ENCODE measurements around the gene RHOT2. TPM values are rescaled to one million over a fixed set of nuclear protein-coding genes. Genes with fewer than 3 reads are reported as not detected.

RHOT2 gene
- total RNA-seq, 4 donors from 2014 or later: 50.2 to 64.0 (median 55.0) TPM

DNA sequence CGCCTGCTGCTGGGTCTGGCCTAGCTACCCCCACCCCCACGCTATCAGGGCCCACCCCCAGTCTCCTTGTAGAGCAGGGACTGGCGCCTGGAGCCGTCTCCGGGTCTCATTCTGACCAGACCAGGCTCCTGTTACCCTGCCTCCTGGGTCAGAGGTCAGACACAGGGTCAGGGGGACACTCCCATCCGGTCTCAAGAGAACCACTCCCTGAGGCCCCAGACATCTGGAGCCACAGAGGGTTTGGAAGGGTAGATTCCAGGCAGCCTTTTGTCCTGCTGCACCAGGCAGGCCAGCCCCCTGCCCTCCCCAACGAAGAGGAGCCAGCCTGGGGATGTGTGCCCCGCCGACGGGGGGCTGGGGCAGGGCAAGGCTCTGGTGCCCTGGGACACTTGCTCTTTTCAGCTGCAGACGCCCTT lies 38.1 kb upstream of the RHOT2 start:
- WGBS, 2 donors (ENCODE audit: low coverage in 1 of 2): 47% methylated on average over 3 of the region's 11 CpGs; no CpG with 5 or more reads in 1 of the 2 donors
- TF ChIP-seq EP300 (IDR thresholded peaks at IDR 0.05): no peak
- no peak for TF ChIP-seq POLR2A (IDR thresholded peaks at IDR 0.05)
- TF ChIP-seq CTCF (IDR thresholded peaks at IDR 0.05): no peak
- TF ChIP-seq POLR2AphosphoS5 (IDR thresholded peaks at IDR 0.05): no peak
- Histone ChIP-seq H3K27ac (no peak overlapping the region), H3K36me3 (peaks cover 0 to 66% of the 10 kb centered on the region in 2 donors), H3K4me1 (peaks cover 0 to 31% (median 18%) of the 10 kb centered on the region in 3 donors), H3K27me3 (peaks cover 19% of the 10 kb centered on the region), H3K9me3 (no peaks in the 10 kb centered on the region), H3K4me3 (no peak overlapping the region)
- no peak for ATAC-seq

DNA sequence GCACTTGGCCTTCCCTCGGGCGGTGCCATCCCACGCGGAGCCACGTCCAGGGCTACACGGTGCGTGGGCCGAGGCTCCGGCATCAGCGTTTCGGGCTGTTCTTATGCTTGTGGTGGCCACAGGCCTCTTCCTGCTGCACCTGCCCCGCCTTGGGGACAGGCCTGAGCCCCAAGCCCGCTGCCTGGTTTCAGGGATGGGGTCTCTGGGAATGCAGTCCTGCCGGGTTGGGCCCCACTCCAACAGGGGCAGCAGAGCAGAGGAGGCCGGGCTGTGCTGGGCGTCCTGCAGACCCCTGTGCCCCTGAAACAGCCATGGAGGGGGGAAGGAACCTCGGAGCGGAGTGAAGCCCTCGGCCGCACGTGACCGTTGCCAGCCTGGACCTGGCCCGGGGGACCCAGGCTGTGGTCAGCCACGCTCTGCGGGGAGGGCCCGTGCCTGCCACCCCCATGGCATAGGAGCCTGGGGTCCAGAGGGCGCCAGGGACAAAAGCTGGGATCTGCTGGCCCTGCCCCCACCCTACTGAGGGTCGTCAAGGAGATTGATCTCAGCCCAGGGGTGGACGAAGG lies 37.6 kb upstream of the RHOT2 start:
- no CpG with 5 or more reads among the region's 29 CpGs for WGBS, 2 donors (ENCODE audit: low coverage in 1 of 2)
- TF ChIP-seq POLR2A (IDR thresholded peaks at IDR 0.05) (no peak), EP300 (IDR thresholded peaks at IDR 0.05) (no peak), CTCF (IDR thresholded peaks at IDR 0.05) (no peak), POLR2AphosphoS5 (IDR thresholded peaks at IDR 0.05) (no peak)
- Histone ChIP-seq H3K27me3 (peaks cover 19% of the 10 kb centered on the region), H3K4me1 (peaks cover 2 to 36% (median 23%) of the 10 kb centered on the region in 3 donors), H3K36me3 (peaks cover 0 to 65% of the 10 kb centered on the region in 2 donors), H3K9me3 (no peaks in the 10 kb centered on the region), H3K4me3 (no peak overlapping the region), H3K27ac (no peak overlapping the region)
- ATAC-seq: no peak

- WGBS, 2 donors (ENCODE audit: low coverage in 1 of 2): no CpG with 5 or more reads among the region's 23 CpGs
- TF ChIP-seq POLR2A (IDR thresholded peaks at IDR 0.05) (no peak), POLR2AphosphoS5 (IDR thresholded peaks at IDR 0.05) (no peak), EP300 (IDR thresholded peaks at IDR 0.05) (no peak), CTCF (IDR thresholded peaks at IDR 0.05) (no peak)
Measured at GRCh38 chr16:630815-631405, 37.0 kb upstream of the RHOT2 start, which contains the start of gene WFIKKN1. Gene WFIKKN1, plus strand, starts transcription at chr16:630985. Its CDS starts 269 bp downstream, at chr16:631254.

DNA sequence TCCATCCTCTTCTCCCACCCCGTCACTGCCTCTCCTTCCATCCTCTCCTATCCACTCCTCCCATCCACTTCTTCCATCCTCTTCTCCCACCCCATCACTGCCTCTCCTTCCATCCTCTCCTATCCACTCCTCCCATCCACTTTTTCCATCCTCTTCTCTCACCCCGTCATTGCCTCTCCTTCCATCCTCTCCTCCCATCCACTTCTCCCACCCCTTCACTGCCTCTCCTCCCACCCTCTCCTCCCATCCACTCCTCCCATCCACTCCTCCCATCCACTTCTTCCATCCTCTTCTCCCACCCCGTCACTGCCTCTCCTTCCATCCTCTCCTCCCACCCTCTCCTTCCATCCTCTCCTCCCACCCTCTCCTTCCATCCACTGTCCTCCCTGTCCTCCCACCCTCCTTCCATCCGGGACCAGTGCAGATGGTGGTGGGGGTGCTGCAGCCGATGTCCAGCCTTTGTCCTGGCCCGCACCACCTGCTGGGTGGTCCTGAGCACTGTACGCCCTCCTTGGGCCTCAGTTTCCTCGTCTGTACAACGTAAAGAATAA lies 36.0 kb upstream of the RHOT2 start:
- no peak for ATAC-seq
- H3K4me1 ChIP-seq: peaks cover 2 to 44% (median 28%) of the 10 kb centered on the region in 3 donors
- peaks cover 19% of the 10 kb centered on the region for H3K27me3 ChIP-seq
- no peak overlapping the region for H3K27ac ChIP-seq
- TF ChIP-seq EP300 (IDR thresholded peaks at IDR 0.05) (no peak), POLR2A (IDR thresholded peaks at IDR 0.05) (no peak)
- H3K9me3 ChIP-seq: no peaks in the 10 kb centered on the region
- peaks cover 0 to 50% of the 10 kb centered on the region in 2 donors for H3K36me3 ChIP-seq
- WGBS, 2 donors (ENCODE audit: low coverage in 1 of 2): 8 to 25% methylated on average over 2 to 3 of the region's 9 CpGs
- H3K4me3 ChIP-seq: no peak overlapping the region

More at GRCh38 chr16:630815-631405, 37.0 kb upstream of the RHOT2 start, which contains the start of gene WFIKKN1:
- Histone ChIP-seq H3K9me3 (no peaks in the 10 kb centered on the region), H3K36me3 (peaks cover 0 to 60% of the 10 kb centered on the region in 2 donors), H3K4me3 (no peak within 1 kb of the TSS), H3K27ac (no peak within 1 kb of the TSS), H3K4me1 (peaks cover 2 to 42% (median 28%) of the 10 kb centered on the region in 3 donors), H3K27me3 (peaks cover 19% of the 10 kb centered on the region)
- ATAC-seq: no peak

DNA sequence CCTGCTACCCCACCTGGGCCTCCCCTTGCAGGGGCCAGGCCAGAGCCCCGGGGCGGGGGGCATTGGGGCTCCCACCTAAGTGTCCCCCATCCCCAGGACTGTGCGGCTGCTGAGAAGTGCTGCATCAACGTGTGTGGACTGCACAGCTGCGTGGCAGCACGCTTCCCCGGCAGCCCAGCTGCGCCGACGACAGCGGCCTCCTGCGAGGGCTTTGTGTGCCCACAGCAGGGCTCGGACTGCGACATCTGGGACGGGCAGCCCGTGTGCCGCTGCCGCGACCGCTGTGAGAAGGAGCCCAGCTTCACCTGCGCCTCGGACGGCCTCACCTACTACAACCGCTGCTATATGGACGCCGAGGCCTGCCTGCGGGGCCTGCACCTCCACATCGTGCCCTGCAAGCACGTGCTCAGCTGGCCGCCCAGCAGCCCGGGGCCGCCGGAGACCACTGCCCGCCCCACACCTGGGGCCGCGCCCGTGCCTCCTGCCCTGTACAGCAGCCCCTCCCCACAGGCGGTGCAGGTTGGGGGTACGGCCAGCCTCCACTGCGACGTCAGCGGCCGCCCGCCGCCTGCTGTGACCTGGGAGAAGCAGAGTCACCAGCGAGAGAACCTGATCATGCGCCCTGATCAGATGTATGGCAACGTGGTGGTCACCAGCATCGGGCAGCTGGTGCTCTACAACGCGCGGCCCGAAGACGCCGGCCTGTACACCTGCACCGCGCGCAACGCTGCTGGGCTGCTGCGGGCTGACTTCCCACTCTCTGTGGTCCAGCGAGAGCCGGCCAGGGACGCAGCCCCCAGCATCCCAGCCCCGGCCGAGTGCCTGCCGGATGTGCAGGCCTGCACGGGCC lies 35.2 kb upstream of the RHOT2 start:
- Histone ChIP-seq H3K4me1 (peaks cover 2 to 50% (median 33%) of the 10 kb centered on the region in 3 donors), H3K27me3 (peaks cover 19% of the 10 kb centered on the region), H3K9me3 (no peaks in the 10 kb centered on the region), H3K36me3 (peaks cover 0 to 42% of the 10 kb centered on the region in 2 donors), H3K4me3 (no peak overlapping the region), H3K27ac (no peak overlapping the region)
- 100% methylated on average over 1 of the region's 67 CpGs; no CpG with 5 or more reads in 1 of the 2 donors for WGBS, 2 donors (ENCODE audit: low coverage in 1 of 2)
- TF ChIP-seq CTCF (IDR thresholded peaks at IDR 0.05) (no peak), POLR2AphosphoS5 (IDR thresholded peaks at IDR 0.05) (no peak), POLR2A (IDR thresholded peaks at IDR 0.05) (no peak), EP300 (IDR thresholded peaks at IDR 0.05) (no peak)
- ATAC-seq: no peak
